ENCODE data around the gene CCDC146.
A peak's percentile ranks its signal among the peaks of the same experiment; 100 is the strongest.

CCDC146 gene

GRCh38 chr7:77185866-77186265 is 63.5 kb downstream of the CCDC146 start:
- TF ChIP-seq, protein P1, sequence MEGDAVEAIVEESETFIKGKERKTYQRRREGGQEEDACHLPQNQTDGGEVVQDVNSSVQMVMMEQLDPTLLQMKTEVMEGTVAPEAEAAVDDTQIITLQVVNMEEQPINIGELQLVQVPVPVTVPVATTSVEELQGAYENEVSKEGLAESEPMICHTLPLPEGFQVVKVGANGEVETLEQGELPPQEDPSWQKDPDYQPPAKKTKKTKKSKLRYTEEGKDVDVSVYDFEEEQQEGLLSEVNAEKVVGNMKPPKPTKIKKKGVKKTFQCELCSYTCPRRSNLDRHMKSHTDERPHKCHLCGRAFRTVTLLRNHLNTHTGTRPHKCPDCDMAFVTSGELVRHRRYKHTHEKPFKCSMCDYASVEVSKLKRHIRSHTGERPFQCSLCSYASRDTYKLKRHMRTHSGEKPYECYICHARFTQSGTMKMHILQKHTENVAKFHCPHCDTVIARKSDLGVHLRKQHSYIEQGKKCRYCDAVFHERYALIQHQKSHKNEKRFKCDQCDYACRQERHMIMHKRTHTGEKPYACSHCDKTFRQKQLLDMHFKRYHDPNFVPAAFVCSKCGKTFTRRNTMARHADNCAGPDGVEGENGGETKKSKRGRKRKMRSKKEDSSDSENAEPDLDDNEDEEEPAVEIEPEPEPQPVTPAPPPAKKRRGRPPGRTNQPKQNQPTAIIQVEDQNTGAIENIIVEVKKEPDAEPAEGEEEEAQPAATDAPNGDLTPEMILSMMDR (IDR thresholded peaks at IDR 0.05; ENCODE audit: low read depth, low read length): no peak
- TF ChIP-seq MYC (IDR thresholded peaks at IDR 0.05; ENCODE audit: low read depth, low read length): no peak
- no peak for TF ChIP-seq MAX (IDR thresholded peaks at IDR 0.05; ENCODE audit: low read depth, low read length)
- no peak for TF ChIP-seq POLR2A (IDR thresholded peaks at IDR 0.05; ENCODE audit: extremely low read depth, insufficient read length)
- DNase-seq (ENCODE audit: low read depth): no peak
- H3K4me3 ChIP-seq (ENCODE audit: low read depth, low read length): no peak overlapping the region

DNA sequence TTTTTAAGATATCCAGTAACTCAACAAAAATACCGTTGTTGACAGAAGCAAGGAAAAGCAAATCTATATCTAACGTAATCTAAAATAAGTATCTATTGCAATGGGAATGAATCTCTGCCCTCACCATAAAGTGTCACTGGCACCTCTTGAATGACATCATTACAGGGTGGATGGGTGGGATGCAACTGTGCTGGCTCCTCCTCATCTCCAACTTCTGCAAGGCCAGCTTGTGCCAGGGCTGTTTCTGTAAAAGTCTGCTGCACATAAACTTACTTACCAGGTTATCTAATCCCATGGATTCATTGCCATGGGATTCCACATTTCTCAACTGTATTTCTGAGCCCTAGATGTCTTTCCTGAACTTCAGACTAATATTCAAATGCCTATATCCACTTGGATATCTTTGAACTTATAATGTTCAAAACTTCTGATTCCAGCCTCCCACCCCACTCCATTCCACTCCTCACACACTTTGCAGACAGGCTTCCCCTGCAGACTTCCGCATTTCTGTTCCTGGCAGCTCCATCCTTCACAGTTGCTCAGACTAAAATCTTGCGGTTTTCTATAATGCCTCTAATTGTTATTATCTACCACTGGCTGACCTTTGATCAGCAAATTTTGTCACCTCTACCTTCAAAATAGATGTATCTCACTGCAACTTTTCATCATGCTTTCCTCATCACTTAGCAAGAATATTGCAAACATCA is 66.5 kb downstream of the CCDC146 start:
- TF ChIP-seq MYC (IDR thresholded peaks at IDR 0.05; ENCODE audit: low read depth, low read length) (no peak), MAX (IDR thresholded peaks at IDR 0.05; ENCODE audit: low read depth, low read length) (no peak), POLR2A (IDR thresholded peaks at IDR 0.05; ENCODE audit: extremely low read depth, insufficient read length) (no peak)
- TF ChIP-seq, protein P1 (IDR thresholded peaks at IDR 0.05; ENCODE audit: low read depth, low read length): no peak
- no peak for DNase-seq (ENCODE audit: low read depth)
- no peak overlapping the region for H3K4me3 ChIP-seq (ENCODE audit: low read depth, low read length)

GRCh38 chr7:77197141-77197540 is 74.7 kb downstream of the CCDC146 start:
- H3K4me3 ChIP-seq (ENCODE audit: low read depth, low read length): no peak overlapping the region
- DNase-seq (ENCODE audit: low read depth): no peak
- TF ChIP-seq MYC (IDR thresholded peaks at IDR 0.05; ENCODE audit: low read depth, low read length): no peak
- TF ChIP-seq POLR2A (IDR thresholded peaks at IDR 0.05; ENCODE audit: extremely low read depth, insufficient read length): no peak
- TF ChIP-seq MAX (IDR thresholded peaks at IDR 0.05; ENCODE audit: low read depth, low read length): no peak
- TF ChIP-seq, protein P1 (IDR thresholded peaks at IDR 0.05; ENCODE audit: low read depth, low read length): no peak

- peak; percentile 71 for DNase-seq (ENCODE audit: low read depth)
- no peak for TF ChIP-seq MAX (IDR thresholded peaks at IDR 0.05; ENCODE audit: low read depth, low read length)
- no peak for TF ChIP-seq POLR2A (IDR thresholded peaks at IDR 0.05; ENCODE audit: extremely low read depth, insufficient read length)
- peak within 1 kb of the TSS; percentile 48 for H3K4me3 ChIP-seq (ENCODE audit: low read depth, low read length)
Measured at GRCh38 chr7:77199013-77199966, 76.9 kb downstream of the CCDC146 start, which contains the start of gene FGL2. Gene FGL2 (minus strand): TSS chr7:77199819. CDS start chr7:77199793, 26 bp downstream.

DNA sequence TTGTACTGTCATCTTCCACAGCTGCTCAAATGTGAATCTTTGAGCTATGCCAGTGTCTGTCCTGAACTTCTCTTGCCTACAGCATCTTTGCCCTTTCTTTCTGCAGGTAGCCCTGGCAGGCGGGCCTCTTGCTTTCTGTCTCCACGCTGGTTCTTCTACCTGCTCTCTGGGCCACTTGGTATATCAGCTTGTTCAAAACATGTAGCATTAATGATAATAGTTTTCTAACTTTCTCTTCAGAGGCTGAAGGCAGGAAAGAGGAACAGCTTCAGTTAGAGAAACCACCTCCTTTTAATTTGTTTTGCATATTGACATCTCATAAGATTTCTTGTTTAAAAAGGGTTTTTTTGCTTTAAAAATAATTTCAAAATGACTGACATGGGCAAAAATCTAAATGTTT is 78.1 kb downstream of the CCDC146 start:
- peak; percentile 25 for DNase-seq (ENCODE audit: low read depth)
- no peak overlapping the region for H3K4me3 ChIP-seq (ENCODE audit: low read depth, low read length)
- no peak for TF ChIP-seq MAX (IDR thresholded peaks at IDR 0.05; ENCODE audit: low read depth, low read length)
- TF ChIP-seq, protein P1 (IDR thresholded peaks at IDR 0.05; ENCODE audit: low read depth, low read length): no peak
- TF ChIP-seq MYC (IDR thresholded peaks at IDR 0.05; ENCODE audit: low read depth, low read length): no peak
- no peak for TF ChIP-seq POLR2A (IDR thresholded peaks at IDR 0.05; ENCODE audit: extremely low read depth, insufficient read length)
